Measurements from ENCODE around the gene SPAG16. TPM values are rescaled to one million over a fixed set of nuclear protein-coding genes. Genes with fewer than 3 reads are reported as not detected.

SPAG16 gene
- total and polyA plus RNA-seq, 10 donors: 9.0 to 19.7 (median 12.2) TPM

DNA sequence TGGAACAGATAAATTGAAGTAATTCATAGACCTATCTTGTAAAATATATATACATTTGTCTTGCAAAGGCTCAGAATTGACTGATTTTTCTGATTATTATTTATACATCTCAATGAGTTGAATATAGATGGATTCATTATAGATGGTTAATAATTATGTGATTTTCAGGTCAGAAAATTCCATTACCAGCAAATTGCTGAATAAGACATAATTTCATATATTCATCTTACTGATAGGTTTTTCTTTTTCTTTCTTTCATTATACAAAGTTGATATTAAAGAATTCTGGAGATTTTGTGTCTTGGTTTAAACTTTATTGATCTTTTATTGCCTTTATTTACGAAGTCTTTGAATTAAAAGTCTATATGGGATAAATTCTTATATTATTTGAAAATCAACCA lies 41.6 kb upstream of the SPAG16 start:
- Histone ChIP-seq H3K27me3 (replicated peaks in 1 of 7) (peaks cover 0 to 7% (median 0%) of the 10 kb centered on the region in 7 donors), H3K27ac (peak overlapping the region in 1 of 8 donors; percentile 47), H3K36me3 (no peaks in the 10 kb centered on the region), H3K4me3 (no peak overlapping the region), H3K9me3 (no peaks in the 10 kb centered on the region), H3K4me1 (no peaks in the 10 kb centered on the region)
- 89 to 97% (median 95%) methylated on average over 1 of the region's 1 CpG for WGBS, 5 donors
- intact Hi-C loops (cut with DNase I; ENCODE audit: low total_unique reads): no loop called here
- TF ChIP-seq POLR2A (IDR thresholded peaks at IDR 0.05) (no peak), POLR2AphosphoS5 (IDR thresholded peaks at IDR 0.05) (no peak)
- no peak for DNase-seq

DNA sequence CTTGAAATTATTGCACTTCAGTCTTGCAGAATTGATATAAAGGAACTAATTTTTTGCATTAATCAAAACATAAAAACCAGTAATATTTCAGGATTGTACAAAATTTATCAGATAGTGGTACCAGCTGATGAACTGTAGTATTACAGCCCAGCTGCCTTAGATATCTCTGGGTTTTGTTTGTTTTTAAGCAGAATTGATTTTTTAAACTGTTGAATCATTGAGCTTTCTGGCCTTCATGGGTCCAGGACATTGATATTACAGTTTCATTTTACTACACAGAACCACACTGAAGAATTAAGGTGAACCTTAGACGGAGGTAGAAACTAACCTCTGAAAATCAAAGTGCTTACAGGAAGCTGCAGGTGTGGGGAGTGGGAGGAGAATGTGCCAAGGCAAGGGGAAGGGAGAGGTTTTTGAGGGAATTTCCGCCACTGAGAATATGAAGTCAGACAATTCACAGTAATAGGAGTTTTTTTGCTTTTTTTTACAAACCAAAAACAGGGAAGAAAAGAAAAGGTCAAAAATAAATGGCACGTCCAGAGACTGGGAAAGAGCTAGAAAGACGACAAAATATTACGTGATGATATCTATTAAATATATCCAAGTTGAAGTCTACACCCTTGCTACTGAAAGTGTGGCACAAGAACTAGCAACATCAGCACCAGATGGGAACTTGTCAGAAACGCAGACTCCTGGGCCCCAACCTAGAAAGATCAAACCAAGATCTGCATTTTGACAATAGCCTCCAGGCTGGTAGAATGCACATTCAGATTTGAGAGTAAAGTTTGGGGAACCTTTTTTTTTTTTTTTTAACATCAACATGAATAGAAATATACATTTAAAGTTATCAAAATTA lies 40.8 kb upstream of the SPAG16 start:
- no peaks in the 10 kb centered on the region for H3K36me3 ChIP-seq
- intact Hi-C loops (cut with DNase I; ENCODE audit: low total_unique reads): no loop called here
- no peaks in the 10 kb centered on the region for H3K4me1 ChIP-seq
- H3K9me3 ChIP-seq: no peaks in the 10 kb centered on the region
- TF ChIP-seq, protein P1, sequence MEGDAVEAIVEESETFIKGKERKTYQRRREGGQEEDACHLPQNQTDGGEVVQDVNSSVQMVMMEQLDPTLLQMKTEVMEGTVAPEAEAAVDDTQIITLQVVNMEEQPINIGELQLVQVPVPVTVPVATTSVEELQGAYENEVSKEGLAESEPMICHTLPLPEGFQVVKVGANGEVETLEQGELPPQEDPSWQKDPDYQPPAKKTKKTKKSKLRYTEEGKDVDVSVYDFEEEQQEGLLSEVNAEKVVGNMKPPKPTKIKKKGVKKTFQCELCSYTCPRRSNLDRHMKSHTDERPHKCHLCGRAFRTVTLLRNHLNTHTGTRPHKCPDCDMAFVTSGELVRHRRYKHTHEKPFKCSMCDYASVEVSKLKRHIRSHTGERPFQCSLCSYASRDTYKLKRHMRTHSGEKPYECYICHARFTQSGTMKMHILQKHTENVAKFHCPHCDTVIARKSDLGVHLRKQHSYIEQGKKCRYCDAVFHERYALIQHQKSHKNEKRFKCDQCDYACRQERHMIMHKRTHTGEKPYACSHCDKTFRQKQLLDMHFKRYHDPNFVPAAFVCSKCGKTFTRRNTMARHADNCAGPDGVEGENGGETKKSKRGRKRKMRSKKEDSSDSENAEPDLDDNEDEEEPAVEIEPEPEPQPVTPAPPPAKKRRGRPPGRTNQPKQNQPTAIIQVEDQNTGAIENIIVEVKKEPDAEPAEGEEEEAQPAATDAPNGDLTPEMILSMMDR (IDR thresholded peaks at IDR 0.05 in 8 of 11, conservative IDR thresholded peaks at IDR 0.05 in 3 of 11): no peak
- no peak for TF ChIP-seq POLR2A (IDR thresholded peaks at IDR 0.05)
- TF ChIP-seq POLR2AphosphoS5 (IDR thresholded peaks at IDR 0.05): no peak
- 58 to 71% (median 69%) methylated on average over 6 of the region's 6 CpGs for WGBS, 5 donors
- H3K27ac ChIP-seq: peak overlapping the region in 1 of 8 donors; percentile 15
- DNase-seq: no peak
- H3K27me3 ChIP-seq (replicated peaks in 1 of 7): peaks cover 0 to 3% (median 0%) of the 10 kb centered on the region in 7 donors
- no peak overlapping the region for H3K4me3 ChIP-seq

DNA sequence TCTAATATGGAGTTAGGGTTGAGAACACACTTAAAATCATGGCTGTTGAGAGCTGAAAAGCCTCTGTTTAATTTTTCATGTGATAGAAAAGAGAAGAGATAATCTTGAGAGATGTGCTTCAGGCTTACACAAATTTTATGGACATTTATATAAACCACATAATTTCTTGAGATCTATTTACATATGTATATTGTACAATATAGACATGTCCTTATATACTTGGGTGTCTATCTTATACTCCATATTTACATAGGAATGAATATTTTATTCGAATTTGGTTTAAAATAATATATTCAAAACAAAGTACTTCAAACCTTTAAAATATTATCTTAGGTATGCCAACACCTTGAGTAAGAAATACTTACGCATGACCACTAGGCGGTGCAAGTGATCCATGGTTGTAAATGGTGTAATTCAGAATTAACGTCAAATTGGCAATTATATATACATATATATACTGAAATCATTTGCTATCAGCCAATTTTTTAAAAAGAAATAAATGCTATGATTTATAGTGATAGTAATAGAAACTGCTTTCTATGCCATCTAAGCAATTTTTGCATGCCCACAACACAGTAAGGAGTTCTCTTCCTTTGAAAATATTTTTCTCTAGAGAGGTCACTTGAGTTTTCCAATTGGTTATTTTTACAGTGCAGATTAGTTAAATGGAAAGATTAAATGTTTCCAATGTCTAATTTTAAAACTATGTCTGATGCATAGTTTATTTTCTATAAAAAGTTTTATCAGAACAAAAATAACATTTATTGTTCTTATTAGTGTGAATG lies 37.6 kb upstream of the SPAG16 start:
- Histone ChIP-seq H3K27ac (no peak overlapping the region), H3K9me3 (no peaks in the 10 kb centered on the region), H3K27me3 (replicated peaks in 1 of 7) (no peaks in the 10 kb centered on the region), H3K4me3 (no peak overlapping the region), H3K4me1 (no peaks in the 10 kb centered on the region), H3K36me3 (no peaks in the 10 kb centered on the region)
- WGBS, 5 donors: 1 to 7% (median 2%) methylated on average over 4 of the region's 4 CpGs
- TF ChIP-seq, protein P1 (IDR thresholded peaks at IDR 0.05 in 8 of 11, conservative IDR thresholded peaks at IDR 0.05 in 3 of 11): peak; percentile 35 to 74 (median 55)
- TF ChIP-seq POLR2AphosphoS5 (IDR thresholded peaks at IDR 0.05): no peak
- no peak for TF ChIP-seq POLR2A (IDR thresholded peaks at IDR 0.05)
- DNase-seq: no peak
- intact Hi-C loops (cut with DNase I; ENCODE audit: low total_unique reads): no loop called here

DNA sequence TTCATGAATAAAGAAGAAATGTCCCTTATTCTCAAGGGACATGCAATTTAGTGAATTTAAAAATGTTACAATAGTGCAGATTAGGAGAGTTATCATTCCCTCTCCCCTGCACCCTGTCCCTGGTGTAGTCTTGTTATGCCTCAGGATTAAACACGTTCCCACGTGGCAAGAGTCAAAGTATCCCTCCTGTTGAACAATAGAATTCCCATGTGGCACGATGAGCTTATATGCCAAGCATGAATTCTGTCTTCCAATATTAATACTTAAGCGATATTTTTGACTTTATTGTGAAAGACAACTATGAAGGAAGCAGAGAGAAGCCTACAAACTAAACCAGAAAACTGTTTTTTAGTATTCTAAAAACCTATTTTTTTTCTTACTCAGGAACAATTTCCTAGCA lies 36.7 kb upstream of the SPAG16 start:
- Histone ChIP-seq H3K27me3 (replicated peaks in 1 of 7) (no peaks in the 10 kb centered on the region), H3K4me1 (no peaks in the 10 kb centered on the region), H3K9me3 (no peaks in the 10 kb centered on the region), H3K27ac (no peak overlapping the region), H3K36me3 (no peaks in the 10 kb centered on the region), H3K4me3 (no peak overlapping the region)
- TF ChIP-seq POLR2AphosphoS5 (IDR thresholded peaks at IDR 0.05) (no peak), POLR2A (IDR thresholded peaks at IDR 0.05) (no peak)
- TF ChIP-seq, protein P1 (IDR thresholded peaks at IDR 0.05 in 8 of 11, conservative IDR thresholded peaks at IDR 0.05 in 3 of 11): no peak
- WGBS, 5 donors: 75 to 90% (median 84%) methylated on average over 4 of the region's 4 CpGs
- intact Hi-C loops (cut with DNase I; ENCODE audit: low total_unique reads): no loop called here
- DNase-seq: no peak

All from spleen (tissue), 11 donors.